ENCODE results near the gene LDLRAP1.

LDLRAP1 gene

DNA sequence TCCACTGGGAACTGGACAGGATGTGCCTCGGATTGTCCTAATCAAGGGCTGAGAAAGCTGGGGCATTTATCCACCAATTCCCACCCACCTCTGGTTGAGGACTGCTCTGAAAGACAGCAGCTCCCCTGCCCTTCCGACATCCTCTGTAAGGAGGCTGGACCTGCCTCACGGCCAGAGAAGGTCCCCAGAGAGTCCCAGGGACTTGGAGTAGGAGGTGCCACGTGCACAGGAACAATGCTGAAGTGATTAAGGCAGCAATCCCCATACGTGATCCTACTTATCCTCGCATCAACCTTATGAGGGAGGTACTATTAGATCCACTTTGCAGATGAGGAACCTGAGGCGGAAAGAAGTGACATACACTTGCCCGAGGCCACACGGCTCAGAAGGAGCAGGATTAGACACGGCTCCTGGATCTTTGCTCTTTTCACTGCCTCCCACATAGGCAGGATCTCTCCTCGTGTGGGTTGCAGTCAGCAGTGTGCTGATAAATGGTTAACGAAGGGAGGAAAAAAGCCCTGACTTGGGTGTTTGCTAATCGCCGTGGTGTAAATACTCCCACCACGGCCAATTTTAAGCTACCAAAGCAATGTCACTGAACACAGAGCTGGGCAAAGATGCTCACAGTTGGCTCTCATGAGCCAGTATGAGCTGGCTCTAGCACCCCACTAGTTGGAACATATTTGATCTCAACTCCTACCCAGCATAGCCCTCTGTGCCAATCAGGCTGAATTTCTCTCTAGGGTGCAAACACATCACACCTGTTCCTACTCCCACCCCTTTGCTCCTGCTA, 18.6 kb upstream of the LDLRAP1 start:
- no peak for DNase-seq (ENCODE audit: low read depth)

DNA sequence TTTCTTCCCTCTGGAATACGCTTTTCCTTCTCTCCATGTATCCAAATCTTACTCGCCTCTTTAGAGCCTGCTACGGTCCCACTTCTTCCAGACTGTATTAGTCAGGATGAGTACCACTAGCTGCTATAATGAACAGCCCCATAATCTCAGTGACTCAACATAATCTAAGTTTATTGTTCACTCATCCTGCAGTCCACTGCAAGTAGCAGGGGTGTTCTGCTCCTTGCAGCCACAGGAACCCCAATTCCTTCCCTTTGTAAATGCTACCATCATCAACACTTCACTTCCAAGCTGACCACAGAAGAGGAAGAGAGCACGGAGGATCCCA, 18.1 kb upstream of the LDLRAP1 start:
- no peak for DNase-seq (ENCODE audit: low read depth)

DNA sequence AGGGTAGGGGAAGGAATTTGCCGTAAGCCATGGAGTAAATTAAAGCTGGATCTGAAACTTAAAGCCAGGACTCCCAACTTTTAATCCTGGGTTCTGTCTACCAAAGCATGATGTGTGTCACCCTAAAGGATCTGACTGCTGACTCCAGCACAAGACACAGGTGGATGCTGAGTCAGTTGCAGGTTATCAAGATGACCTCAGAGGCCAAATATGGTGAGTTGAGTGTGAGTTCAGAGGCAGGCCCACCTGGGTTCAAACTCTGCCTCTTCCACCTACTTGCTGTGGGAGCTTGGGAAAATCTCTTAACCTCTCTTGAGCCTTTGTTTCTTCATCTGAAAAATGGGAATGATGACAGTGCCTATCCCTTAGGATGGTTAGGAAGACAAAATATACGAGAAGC, 16.7 kb upstream of the LDLRAP1 start:
- no peak for DNase-seq (ENCODE audit: low read depth)

DNA sequence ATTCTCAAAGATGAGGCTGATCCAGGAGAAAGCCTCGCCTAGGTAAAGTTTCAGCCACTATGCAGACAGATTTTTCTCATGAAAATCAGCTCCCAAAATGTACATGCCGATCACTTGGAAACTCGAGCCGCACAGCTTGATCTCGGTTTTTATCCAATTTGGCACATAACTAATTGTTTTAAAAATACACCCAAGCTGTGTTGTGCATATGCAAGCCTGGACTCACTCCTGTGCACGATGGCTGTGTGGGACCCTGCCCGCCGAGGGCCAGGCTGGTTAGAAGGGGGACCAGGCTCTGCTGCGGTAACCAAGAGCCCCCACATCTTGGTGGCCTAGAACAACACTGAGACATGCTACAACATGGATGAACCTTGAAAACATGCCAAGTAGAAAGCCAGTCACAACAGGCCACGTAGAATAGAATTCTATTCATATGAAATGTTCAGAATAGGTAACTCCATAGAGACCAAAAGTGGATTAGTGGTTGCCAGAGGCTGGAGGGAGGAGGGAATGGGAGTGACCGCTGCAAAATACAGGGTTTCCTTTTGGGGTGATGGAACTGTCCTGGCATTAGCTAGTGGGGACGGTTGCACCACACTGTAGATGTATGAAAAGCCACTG, 16.1 kb upstream of the LDLRAP1 start:
- no peak for DNase-seq (ENCODE audit: low read depth)

DNA sequence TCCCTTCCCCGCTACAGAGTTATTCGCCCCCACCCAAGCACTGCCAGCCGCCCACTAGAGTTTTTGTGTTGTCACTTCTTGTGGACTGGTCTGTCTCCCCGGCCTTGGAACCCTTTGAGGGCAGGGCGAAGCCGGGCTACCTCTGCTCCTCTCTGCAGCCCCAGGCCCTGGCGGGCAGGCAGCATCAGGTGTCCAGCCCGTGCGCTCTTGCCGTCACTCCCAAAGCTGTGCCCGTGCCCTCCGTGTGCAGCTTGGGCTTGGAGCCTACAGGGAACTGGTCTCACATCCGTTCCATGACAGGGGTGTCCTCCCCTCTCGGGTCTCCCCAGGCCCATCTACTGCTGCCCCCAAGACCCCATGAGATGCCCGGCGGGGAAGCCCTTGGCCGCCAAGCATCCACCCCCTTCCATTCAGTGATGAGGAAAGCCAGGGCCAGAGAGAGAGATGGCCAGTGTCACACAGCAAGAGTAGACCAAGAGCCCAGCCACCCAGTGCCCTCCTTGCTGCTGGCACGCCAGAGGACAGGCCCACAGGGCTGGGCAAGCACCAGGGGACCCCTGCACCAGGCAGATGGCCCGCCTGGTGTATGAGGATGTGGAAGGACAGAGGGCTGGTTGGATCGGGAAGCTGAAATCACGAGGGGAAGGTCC, 15.3 kb upstream of the LDLRAP1 start:
- DNase-seq (ENCODE audit: low read depth), result no peak

DNA sequence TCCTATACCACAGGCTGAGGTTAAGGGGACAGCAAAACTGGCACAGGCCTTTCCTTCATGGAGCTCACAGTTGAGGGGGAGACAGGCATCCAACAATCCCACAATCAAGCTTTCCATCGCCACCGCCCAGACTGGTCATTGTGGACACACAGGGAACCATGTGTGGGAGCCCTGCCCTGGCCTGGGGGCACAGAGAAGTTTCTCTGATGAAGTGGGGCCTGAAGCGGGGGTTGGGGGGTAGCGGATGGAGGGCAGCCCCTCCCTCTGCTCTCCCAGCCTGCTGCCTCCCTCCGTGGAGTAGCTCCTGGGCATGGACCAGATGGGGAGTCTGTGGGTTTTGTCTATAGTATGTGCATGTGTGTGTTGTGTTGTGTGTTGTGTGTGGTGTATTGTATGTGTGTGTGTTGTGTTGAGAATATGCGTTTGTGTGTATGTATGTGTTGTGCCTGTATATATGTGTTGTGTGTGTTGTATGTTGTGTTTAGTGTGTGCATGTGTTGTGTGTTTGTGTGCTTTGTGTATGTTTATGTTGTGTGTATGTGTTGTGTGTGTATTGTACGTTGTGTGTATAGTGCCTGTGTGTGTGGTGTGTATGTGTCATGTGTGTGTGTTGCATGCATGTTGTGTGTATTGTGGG, 14.4 kb upstream of the LDLRAP1 start:
- no peak for DNase-seq (ENCODE audit: low read depth)

DNA sequence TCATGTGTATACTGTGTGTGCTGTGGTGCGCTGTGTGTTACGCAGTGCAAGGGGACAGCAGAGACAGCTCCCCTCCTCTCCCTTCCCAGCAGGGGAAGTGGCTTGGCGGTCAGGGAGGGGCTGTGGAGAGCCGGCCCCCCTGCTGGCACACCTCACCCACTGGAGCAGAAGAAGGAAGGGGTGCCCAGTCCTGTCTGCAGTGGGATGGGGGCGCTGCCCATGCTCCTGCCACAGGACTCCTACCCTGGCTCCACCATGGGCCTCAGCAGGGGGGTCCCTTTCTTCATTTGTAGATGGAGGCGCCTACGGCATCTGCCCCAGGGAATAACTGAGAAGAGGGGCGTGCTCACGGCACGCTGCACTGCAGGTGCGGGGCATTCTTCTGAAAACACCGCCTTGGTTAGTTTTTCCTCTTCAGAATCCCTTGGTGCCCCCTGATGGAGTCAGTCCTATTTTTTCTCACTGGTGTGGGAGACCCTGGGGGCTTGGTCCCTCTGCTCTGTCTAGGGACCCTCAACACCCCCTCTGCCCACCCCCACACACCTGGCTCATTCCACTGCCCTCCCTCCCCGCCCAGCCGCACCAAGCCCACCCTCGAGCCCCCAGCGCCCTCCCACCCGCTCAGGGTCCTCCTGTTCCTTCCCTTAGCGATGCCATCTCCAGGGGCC, 13.8 kb upstream of the LDLRAP1 start:
- no peak for DNase-seq (ENCODE audit: low read depth)

DNA sequence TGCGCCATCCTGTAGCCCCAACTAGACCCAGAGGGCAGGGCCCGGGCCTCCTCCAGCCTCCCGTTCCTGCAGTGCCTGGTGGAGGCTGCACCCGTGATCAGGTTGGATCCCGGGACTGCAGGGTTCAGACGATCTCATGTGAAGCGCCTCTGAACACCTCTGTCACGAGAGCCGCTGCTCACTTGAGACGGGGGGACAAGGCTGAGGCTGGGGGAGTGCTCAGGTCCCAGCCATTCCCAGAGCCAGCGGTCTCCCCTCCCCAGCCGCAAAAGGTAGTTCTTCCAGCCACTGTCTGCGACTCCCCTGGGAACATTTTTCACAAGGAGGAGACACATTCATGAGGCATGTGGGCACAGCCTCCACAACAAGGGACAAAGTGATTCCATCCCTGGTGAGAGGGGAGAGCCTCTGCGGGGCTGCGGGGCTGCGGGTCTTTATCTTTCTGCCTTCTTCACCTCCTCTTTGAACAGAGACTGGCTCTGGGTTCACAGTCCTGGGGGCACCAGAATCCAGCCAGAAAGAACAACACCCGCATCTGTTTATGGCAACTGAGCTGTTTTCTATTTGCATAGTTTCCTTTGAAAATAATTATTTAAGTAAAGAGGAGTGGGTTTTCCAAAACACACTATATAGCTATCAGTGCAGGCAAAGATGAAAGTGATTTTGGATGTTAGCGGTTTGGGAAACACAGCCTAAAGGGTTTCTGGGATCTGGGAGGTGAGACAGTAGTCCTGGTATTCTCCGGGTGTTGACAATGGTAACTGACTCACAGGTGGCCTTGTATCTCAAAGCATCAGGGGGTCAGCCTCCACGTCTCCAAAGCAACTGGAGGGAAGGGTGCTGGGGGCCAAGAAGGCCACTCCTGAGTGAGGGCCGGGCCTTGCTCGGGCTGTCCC, 13.0 kb upstream of the LDLRAP1 start:
- DNase-seq (ENCODE audit: low read depth), result no peak

DNA sequence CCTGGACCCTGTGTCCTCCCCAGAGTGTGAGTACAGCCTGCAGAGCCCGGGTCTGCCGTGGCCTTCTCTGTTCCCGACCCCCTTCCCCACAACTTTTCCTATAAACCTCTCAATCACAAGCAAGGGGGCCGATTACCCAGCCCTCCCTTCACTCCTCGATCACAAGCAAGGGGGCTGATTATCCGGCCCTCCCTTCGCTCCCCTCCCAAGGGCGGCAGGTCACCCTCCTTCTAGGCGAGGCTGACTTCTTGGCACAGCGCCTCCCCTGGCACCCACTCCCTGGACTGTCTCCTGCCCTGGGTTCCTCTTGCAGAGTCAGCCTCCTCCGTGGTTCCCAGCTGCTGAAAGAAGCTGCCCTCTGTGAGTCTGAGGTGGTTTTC, 12.3 kb upstream of the LDLRAP1 start:
- DNase-seq (ENCODE audit: low read depth), result no peak

DNA sequence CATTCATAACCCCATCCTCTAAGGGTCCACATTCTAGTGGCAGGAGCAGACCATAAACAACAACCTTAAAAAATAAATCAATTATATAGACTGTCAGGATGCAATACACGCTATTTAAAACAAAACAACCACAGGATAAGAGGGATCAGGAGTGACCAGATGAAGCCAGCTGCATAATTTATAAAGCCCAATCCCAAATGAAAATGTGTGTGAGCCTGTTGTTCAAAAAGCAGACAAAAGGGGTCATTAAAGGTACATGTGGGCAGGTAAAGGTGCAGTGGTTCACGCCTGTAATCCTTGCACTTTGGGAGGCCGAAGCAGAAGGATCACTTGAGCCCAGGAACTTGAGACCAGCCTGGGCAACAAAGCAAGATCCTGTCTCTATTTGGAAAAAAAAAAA, 10.4 kb upstream of the LDLRAP1 start:
- no peak for DNase-seq (ENCODE audit: low read depth)

DNA sequence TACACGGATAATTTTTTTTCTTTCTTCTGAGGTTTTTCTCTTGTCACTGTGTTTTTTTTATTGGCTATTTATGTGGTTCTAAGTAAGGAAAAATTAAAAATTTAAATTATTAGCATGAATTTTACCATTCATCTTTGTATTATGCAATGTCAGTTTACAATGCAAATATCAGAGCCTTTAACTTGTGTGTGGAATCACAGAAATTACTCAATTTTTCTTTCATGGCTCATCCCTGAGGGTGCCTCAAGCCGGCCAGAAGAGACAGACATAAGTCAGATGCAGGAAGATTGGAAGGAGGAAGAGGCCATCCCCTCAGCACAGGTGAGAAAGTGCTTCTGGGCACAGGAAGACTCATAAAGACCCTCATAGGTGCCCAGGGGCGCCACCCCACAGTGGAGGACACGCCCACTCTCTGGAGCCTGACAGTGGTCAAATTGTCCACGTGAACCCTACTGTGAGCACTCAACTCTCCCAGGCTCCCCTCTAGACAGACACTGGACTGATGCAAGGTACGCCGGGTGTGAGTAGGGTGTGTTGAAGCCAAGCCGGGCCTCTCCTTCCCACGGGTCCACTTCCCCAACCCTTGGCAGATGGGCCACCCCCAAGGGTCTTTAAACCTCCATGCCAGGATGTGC, 9.5 kb upstream of the LDLRAP1 start:
- no peak for DNase-seq (ENCODE audit: low read depth)

DNA sequence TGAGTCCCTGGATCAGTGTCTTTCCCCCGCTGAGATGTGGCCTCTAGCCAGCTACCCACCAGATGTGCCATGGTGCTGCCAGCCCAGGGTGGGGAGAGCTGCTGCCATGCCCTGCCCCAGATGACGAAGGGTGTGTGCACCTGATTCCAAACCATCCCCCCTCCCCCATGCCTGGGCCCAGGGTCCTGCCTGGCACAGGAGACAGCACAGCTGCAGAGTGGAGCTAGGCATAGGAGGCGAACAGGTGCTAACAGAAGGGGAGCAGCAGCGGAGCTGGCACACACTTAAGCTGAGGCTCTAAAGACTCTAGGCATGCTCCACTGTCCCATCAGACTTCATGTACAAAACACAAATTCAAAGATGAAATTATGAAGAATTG, 9.0 kb upstream of the LDLRAP1 start:
- DNase-seq (ENCODE audit: low read depth), result no peak

DNA sequence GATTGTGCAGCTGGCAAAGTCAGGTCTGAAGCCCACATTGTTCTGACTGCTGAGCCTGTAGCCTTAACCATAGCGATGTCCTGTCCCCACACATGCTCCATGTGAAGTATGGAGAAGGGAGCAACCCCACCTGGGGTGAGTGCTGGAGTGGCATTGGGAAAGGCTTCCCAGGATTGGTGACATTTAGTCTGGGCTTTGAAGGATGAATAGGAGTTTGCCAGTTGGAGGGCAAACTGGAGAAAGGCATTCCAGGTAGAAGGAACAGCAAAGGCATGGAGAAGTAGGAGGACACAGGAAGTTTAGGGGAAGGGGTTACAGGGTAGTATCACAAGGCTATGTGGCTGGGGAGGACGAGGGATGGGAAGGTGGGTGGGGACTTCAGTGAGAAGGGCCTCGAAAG, 7.3 kb upstream of the LDLRAP1 start:
- no peak for DNase-seq (ENCODE audit: low read depth)

DNA sequence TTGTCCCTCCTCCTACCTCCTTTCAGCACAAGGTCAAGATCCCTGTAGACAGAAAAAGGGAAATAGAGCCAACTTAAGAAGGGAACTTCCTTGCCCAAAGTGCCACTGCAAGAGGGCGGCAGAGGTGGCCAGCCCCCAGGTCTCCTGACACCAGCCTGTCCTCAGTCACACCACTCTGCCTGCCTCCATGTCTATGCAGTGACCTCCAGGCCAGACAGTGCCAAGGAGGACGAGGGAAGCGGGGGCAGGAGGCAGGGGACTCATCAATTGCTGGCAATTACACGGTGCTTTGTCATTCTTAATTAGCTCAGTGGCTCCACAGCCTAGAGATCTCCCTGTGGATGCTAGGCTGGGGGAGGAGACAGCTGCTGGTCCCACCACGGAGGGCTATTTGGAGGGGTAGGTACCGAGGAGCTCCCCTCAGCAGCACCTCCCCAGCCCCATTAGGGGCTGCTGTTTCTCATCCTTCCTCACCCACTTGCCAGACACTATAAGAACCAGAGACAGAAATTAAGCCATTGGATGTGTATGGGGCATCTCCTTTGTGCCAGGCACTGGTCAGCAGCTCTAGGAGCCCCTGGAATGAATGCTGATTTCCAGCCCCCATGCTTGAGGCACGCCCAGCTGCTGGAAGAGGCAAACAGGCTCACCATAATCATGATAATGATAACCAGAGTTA, 6.1 kb upstream of the LDLRAP1 start:
- DNase-seq (ENCODE audit: low read depth), result no peak

DNA sequence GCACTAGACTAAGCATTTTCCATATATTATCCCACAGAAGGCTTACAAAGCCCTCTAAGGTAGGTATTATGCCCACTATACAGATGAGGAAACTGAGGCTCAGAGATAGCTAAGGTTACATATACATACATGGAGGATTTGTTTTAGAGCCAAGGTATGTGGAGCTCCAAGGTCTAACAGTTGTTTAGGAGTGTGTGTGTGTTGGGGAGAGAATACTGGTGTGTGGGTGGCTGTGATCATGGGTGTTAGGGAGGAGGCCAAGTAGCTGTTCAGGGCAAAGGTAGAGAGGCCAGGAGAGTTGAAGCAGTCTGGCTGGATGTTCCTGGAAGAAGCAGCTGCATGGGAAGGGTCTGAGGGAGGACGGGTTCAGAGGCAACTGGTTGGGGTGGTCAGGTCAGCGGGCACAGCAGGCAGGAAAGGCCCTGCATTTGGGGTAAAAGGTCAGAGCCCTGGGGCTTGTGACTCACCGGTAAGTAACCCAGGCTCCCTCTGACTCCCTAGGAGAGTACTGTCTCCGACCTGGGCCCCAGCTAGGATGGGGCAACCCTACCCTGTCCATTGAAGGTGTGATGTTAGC, 5.1 kb upstream of the LDLRAP1 start:
- no peak for DNase-seq (ENCODE audit: low read depth)

DNA sequence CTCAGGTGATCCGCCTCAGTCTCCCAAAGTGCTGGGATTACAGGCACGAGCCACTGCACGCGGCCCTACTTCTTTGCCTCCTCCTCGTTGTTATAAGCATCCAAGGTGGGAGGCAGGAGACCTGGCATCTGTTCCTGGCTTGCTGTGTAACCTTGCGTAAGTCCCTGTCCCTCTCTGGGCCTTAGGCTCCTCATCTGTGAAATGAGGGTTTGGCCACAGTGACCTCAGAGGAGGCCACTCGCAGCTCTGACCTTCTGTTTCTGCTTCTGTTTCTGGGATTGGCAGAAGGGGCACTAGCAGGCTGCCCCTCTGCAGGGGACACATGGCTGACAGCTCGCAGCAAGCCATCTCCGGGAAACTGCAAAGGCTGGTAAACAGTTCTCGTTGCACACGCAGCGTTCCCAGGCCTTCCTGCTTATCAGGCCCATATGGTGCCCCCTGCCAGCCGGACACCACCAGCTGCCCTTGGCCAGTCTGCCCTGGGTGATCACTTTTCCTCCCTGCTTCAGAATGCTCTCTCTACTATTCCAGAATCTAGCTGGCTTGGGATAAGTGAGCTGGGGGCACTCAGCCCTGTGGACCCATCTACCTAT, 2.6 kb upstream of the LDLRAP1 start:
- DNase-seq (ENCODE audit: low read depth), result no peak

DNA sequence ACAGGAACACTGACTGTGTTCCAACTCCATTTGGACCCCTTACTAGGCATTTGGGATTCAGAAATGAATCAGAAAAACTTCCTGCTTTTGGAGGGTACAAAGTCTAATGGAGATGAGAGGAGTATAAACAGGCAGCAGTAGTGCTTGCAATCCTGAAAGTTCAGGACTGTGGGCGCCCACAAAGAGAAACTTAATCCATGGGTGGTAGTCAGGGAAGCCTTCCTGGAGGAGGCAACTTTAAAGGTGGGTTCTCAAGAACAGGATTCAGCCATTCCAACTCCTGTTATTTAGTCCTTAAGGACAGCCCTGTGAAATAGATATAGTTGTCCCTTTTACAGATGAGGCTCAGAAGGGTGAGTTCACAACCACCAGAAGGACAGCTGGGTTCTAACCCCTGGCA, 2.0 kb upstream of the LDLRAP1 start:
- DNase-seq (ENCODE audit: low read depth), result no peak

DNA sequence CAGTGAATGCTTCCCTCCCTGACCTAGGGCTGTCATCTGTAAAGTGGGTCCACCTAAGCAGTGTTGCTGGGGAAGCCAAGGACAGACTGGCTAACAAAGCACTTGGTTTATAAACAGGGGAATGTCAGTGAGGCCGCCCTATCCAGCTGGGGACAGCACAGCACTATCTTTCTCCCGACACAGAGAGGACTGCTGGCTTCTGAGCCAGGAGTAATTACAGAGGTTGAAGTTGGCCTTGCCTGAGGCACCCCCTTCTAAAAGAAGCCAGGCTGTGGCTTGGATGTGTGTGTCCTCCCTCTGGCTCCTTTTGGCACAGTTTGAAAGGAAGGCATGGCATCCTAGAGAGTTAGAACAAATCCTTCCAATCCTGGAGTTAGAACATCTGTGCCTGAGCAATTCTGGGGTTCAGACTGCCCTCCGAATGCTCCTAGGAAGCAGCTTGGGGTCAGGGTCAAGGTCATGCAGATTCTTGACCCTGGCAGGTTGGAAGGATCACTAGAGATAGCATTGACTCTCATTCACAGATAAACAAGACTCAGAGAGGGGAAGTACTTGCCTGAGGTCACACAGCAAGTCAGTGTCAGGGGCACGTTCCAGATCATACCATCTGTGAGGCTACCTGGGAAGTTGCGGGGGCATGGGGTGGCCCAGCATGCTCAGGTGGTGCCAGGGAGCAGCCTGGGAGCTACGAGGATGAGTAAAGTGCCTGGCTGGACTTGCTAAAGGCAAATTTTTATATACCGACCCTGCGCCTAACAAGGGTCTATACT, 1.3 kb upstream of the LDLRAP1 start:
- DNase-seq (ENCODE audit: low read depth), result no peak

DNA sequence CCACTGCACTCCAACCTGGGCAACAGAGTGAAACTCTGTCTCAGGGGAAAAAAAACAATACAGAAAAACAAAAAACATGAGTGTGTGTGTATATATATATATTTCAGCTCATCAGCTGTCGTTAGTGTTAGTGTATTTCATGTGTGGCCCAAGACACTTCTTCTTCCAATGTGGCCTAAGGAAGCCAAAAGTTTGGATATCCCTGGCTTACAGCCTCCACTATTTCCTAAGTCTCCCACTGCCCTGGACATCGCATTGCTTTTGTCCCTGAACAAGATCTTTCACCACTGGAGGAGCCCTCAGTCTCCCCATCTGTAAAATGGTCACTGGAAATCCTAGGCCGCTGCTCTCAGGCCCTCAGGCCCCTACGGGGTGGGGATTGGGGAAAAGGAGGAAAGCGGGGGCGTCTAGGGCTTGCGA, 391 bp upstream of the LDLRAP1 start:
- no peak for DNase-seq (ENCODE audit: low read depth)

All from stimulated activated CD8-positive, alpha-beta memory T cell treated with anti-CD3 and anti-CD28 coated beads, Interleukin-12 subunit alpha, Interleukin-12 subunit beta, amount 100 ng/mL, for 4 hours (primary cell).